WERI-Rb-1 (cell line): Measurements from ENCODE around the gene ZNF814.
A peak's percentile ranks its signal among the peaks of the same experiment; 100 is the strongest.
"Not testable (repeated sequence)": the region's sequence is repeated elsewhere in the genome, so short reads cannot be mapped to it uniquely, and the experiment has no call there.

Source experiments
- DNase-seq: peaks from one replicate; pipeline ENCODE4 v3.0.0-alpha.2; 2020
- H3K27ac ChIP-seq: fragments of 250-450 bp; sonication (Bioruptor Pico); 2 replicates; pipeline ENCODE4 v1.5.1; 2020; ENCODE audit warnings: mild to moderate bottlenecking, moderate library complexity
- H3K27me3 ChIP-seq: fragments of 250-450 bp; sonication (Bioruptor Pico); 2 replicates; pipeline ENCODE4 v1.5.1; 2021; ENCODE audit warnings: mild to moderate bottlenecking, low read depth, moderate library complexity; ENCODE audit not compliant: insufficient read depth, severe bottlenecking
- H3K36me3 ChIP-seq: fragments of 250-450 bp; sonication (Bioruptor Pico); 2 replicates; pipeline ENCODE4 v1.5.1; 2020; ENCODE audit warnings: mild to moderate bottlenecking, moderate library complexity
- H3K4me3 ChIP-seq: 2 replicates; pipeline ENCODE4 v1.5.1; 2011; ENCODE audit warnings: low read depth, mild to moderate bottlenecking, control low read depth, low read length
- H3K9me3 ChIP-seq: fragments of 250-450 bp; sonication (Bioruptor Pico); 2 replicates; pipeline ENCODE4 v1.5.1; 2021; ENCODE audit warnings: mild to moderate bottlenecking, moderate library complexity; ENCODE audit not compliant: severe bottlenecking
- TF ChIP-seq, protein P1 (sequence below): IDR thresholded peaks from 2 replicates; pipeline ENCODE4 v1.5.1; 2011; ENCODE audit warnings: low read depth, mild to moderate bottlenecking, control low read depth, inconsistent platforms, low read length

ZNF814 gene

DNA sequence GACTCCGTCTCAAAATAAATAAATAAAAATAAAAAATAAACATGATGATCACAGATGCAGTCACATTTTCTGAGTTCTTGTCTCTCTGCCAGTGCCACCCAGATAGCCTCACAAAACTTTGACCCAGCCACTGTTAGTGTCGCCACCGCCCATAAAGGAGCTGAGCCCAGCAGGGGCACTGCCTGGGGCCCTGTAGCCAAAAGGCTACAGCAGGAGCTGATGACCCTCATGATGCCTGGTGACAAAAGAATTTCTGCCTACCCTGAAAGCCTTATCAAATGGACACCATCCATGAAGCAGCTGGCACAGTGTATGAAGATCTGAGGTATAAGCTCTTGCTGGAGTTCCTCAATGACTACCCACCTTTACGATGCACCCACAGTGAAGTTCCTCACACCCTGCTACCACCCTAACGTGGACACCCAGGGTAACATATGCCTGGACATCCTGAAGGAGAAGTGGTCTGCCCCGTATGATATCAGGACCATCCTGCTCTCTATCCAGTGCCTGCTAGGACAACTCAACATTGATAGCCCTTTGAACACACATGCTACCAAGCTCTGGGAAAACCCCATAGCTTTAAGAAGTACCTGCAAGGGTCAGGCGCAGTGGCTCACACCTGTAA lies 20.9 kb downstream of the ZNF814 start:
- Histone ChIP-seq H3K36me3 (peaks cover 78% of the 10 kb centered on the region), H3K27ac (no peak overlapping the region), H3K9me3 (peaks cover 3% of the 10 kb centered on the region), H3K27me3 (no peaks in the 10 kb centered on the region), H3K4me3 (no peak overlapping the region)
- TF ChIP-seq, protein P1, sequence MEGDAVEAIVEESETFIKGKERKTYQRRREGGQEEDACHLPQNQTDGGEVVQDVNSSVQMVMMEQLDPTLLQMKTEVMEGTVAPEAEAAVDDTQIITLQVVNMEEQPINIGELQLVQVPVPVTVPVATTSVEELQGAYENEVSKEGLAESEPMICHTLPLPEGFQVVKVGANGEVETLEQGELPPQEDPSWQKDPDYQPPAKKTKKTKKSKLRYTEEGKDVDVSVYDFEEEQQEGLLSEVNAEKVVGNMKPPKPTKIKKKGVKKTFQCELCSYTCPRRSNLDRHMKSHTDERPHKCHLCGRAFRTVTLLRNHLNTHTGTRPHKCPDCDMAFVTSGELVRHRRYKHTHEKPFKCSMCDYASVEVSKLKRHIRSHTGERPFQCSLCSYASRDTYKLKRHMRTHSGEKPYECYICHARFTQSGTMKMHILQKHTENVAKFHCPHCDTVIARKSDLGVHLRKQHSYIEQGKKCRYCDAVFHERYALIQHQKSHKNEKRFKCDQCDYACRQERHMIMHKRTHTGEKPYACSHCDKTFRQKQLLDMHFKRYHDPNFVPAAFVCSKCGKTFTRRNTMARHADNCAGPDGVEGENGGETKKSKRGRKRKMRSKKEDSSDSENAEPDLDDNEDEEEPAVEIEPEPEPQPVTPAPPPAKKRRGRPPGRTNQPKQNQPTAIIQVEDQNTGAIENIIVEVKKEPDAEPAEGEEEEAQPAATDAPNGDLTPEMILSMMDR, result no peak
- DNase-seq, result no peak

DNA sequence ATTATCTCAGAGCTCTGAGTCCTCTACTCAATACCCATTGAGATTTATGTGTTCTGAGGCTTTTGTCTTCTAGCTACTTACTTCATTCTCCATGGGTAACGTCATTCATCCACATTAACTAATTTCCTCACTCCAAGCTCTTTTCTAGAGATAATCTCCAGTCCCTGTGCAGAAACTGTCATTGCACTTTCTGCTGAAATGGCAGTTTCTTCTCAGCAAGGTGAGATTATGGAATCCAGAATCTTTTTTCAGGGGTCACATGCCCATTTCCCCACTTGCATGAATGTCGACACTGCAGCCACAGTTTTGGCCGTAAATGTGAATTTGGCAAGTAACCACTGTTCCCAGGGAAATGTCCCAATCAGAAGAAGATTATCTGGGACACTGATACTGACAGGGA lies 26.5 kb downstream of the ZNF814 start:
- H3K4me3 ChIP-seq, H3K9me3 ChIP-seq, H3K27ac ChIP-seq, H3K27me3 ChIP-seq, DNase-seq: not testable (repeated sequence)
- H3K36me3 ChIP-seq, result peaks cover 73% of the 10 kb centered on the region

DNA sequence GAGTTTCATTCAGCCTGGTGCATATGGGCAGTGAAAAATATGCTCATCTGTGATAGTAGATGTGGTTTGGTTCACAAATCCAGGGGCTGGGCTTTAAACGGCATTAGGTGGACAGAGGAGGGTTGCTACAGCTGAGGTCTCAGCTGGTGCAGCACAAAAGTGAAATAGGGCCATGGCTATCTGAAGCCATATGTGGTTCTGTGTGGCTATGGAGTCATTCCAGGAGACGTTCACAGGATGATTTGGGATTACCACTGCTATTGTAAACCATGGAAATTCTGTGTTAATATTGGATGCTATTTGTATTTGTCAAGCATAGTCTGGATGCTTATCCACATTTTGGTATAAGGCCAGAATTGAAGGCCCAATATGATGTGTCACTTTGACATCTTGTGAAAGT lies 34.7 kb downstream of the ZNF814 start:
- H3K27me3 ChIP-seq, DNase-seq, H3K9me3 ChIP-seq, H3K27ac ChIP-seq, H3K4me3 ChIP-seq: not testable (repeated sequence)
- H3K36me3 ChIP-seq, result peaks cover 32% of the 10 kb centered on the region

DNA sequence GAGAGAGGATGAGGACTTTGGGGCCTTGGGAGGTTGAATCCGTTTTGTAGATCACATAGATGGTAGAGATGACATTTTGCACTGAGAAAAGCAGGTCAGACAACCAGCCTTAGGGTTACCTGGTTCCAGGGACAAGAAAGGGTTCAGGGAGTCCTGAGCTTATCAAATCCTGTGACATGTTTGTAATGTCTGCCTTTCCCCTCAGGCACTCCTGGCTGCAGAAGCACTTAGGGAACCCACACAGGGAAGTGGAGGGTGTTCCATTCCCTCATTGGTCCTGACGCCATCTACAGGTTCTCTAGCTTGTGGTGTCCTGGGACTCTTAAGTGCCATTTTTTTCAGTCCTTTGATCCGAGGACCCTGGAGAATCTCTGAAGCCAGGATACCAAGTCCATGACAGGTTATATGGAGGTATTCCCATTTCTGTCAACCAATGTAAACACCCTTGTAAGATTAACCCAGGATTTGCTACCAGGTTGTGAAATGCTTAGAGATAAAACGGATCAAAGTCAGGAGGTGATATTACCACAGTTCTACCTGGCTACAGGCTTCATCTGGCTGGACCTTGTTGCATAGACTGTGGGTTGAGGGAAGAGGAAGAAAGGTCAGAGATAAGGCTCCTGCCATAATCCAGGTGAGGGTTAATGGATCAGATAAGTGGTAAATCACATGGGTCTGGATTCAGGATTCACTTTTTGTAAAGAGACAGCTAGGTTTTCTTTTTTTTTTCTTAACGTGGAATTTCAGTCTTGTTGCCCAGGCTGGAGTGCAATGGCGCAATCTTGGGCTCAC lies 36.8 kb downstream of the ZNF814 start:
- not testable (repeated sequence) for H3K27me3 ChIP-seq, H3K4me3 ChIP-seq, H3K9me3 ChIP-seq, H3K27ac ChIP-seq, DNase-seq
- peaks cover 22% of the 10 kb centered on the region for H3K36me3 ChIP-seq

DNA sequence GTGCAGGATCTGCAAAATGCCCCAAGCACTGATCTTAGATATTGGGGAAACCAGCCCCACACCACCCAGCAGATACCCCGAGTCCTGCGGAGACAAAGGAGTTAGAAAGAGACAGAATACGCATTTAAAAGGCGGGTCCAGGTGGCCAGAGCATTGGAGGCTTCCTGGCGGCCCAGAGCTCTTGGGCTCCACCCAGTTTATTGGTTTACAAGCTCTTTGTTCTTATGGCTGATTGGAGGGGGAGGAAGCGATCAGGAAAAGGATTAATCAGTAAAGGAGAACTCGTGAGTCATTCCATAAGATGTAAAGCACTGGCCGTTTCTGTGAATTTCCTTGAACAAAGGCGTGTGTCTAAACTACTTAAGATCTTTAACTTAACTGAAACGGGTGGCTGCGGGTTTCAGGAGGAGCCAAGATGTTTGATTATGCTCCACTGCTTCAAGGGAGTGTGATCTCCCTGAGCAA lies 38.3 kb downstream of the ZNF814 start:
- Histone ChIP-seq H3K27me3 (no peaks in the 10 kb centered on the region), H3K36me3 (peaks cover 17% of the 10 kb centered on the region), H3K27ac (peak overlapping the region; percentile 88), H3K4me3 (peak overlapping the region; percentile 88), H3K9me3 (no peaks in the 10 kb centered on the region)
- peak; percentile 57 for DNase-seq
- TF ChIP-seq, protein P1, result no peak

DNA sequence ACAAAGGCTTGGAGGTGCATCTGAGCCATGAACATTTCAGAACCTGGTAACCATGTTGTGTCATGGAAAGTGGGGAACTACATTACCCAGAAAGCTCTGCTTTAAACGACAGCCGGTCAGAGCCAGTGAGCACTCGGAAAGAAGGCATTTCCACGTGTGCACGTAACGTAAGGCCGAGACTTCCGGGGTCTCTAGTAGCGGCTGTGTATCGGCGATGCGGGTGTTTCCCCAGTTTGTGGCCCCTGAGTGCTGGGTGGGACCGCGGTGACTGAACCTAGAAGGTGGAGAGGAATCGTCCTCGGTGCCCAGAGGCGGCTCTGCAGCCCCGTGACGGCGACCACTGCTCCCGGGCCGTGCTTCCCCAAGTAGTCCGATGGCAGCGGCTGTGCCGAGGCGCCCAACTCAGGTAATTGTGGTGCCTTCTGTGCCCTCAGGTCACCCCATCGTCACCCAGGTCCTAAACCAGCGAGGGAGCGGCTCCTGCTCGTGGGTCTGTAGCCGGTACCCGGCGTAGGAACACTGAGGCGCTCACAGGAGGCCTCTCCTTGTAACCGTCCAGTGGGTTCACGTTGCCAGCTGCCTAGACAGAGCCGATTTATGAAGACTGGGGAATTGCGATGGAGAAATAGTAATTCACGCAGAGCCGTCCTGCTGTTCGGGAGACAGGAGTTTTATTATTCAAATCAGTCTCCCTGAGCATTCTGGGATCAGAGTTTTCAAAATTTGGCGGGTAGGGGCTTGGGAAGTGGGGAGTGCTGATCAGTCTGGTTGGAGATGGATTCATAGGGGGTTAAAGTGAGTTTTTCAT lies 39.0 kb downstream of the ZNF814 start, which contains the start of gene ZNF587:
Gene ZNF587 (plus strand): TSS at position 194 of the 808 bp plus-strand sequence. CDS start 180 bp downstream, at position 374.
- not testable (repeated sequence) for H3K27me3 ChIP-seq, H3K9me3 ChIP-seq
- Histone ChIP-seq H3K4me3 (peak within 1 kb of the TSS; percentile 88), H3K36me3 (peaks cover 22% of the 10 kb centered on the region), H3K27ac (peak within 1 kb of the TSS; percentile 88)
- peak; percentile 80 for DNase-seq

DNA sequence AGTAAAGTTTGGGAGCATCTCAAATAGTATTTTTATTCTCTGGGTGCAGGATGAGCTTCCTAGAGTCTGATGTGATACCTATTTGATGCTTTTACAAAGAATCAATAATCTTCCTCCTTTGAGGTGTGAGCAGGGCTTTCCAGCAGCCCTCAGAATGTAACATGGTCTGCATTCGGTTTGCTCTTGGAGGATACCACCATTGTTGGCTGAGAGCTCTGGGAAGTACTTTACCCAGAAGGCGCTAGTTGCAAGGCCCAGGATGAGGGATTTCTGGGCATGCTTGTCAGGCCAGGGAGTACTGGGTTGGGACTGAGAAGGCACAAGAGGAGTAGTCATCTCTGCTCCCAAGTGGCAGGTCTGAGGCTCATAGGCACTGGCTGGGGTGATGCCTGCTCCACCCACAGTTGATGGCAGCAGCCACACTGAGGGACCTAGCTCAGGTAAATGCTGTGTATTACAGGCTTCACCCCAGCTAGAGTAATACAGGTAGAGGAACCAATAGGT lies 39.6 kb downstream of the ZNF814 start:
- peaks cover 23% of the 10 kb centered on the region for H3K36me3 ChIP-seq
- not testable (repeated sequence) for H3K27me3 ChIP-seq, DNase-seq, H3K9me3 ChIP-seq
- peak overlapping the region; percentile 88 for H3K27ac ChIP-seq
- peak overlapping the region; percentile 88 for H3K4me3 ChIP-seq

DNA sequence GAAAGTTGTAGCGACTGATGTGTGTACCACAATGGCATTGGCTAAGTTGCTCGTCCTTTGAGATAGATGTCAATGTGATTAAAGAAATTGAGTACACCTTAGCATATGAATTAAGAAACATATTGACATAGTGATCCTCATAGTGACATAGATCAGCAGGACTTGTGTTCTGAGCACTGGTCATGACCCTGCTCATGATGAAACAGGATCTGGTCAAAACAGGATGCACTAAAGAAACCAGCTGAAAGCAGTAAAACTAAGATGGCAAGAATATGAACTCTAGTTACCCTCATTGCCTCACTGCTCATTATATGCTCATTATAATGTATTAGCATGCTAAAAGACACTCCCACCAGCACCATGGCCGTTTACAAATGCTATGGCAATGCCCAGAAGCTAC lies 41.7 kb downstream of the ZNF814 start:
- DNase-seq, H3K4me3 ChIP-seq, H3K27ac ChIP-seq, H3K27me3 ChIP-seq, H3K9me3 ChIP-seq: not testable (repeated sequence)
- peaks cover 21% of the 10 kb centered on the region for H3K36me3 ChIP-seq
